H1 (cell line): ENCODE data around the gene SLC25A36. TPM values are rescaled to one million over a fixed set of nuclear protein-coding genes. Genes with fewer than 3 reads are reported as not detected.

Experiments
- CTCF ChIA-PET: fragments of 300-600 bp; sonication (Branson Sonifier 250); formaldehyde crosslinking; loops from one replicate; lab custom pipeline; 2021; ENCODE audit not compliant: partially characterized antibody; lab: Charles Lee
- POLR2A ChIA-PET: fragments of 300-600 bp; sonication (Branson Sonifier 250); formaldehyde crosslinking; loops from one replicate; lab custom pipeline; 2021; ENCODE audit warnings: inconsistent platforms; ENCODE audit not compliant: partially characterized antibody; lab: Charles Lee
- DNase-seq, 2 experiments: peaks; one replicate each; pipeline versions ENCODE4 v3.0.0 to v3.0.0-alpha.2; 2010 to 2022; ENCODE audit warnings: low spot score in 2 of 2, low read depth in 1 of 2, mixed read lengths in 1 of 2
- FAIRE-seq: peaks from 2 replicates; lab custom pipeline; 2011; peaks lifted over from hg19 to GRCh38; lab: Jason Lieb, UNC
- H2AFZ ChIP-seq: 2 replicates; pipeline ENCODE4 v1.8.1; 2012; ENCODE audit warnings: low read length, inconsistent platforms
- H2AK5ac ChIP-seq: 2 replicates; pipeline ENCODE4 v1.6.1; 2013; ENCODE audit warnings: low read depth, low read length
- H2BK120ac ChIP-seq: replicated peaks from 2 replicates; pipeline ENCODE3; 2013; ENCODE audit warnings: low read depth, low read length, inconsistent platforms
- H2BK12ac ChIP-seq: 2 replicates; pipeline ENCODE4 v1.6.1; 2013; ENCODE audit warnings: low read depth, low read length
- H2BK15ac ChIP-seq: 2 replicates; pipeline ENCODE4 v1.6.1; 2013; ENCODE audit warnings: low read length
- H2BK20ac ChIP-seq: 2 replicates; pipeline ENCODE4 v1.6.1; 2013; ENCODE audit warnings: low read length
- H2BK5ac ChIP-seq: 2 replicates; pipeline ENCODE4 v1.6.1; 2013; ENCODE audit warnings: low read depth, low read length
- H3K14ac ChIP-seq: 2 replicates; pipeline ENCODE4 v1.6.1; 2013; ENCODE audit warnings: inconsistent platforms; ENCODE audit not compliant: insufficient read length
- H3K18ac ChIP-seq: 2 replicates; pipeline ENCODE4 v1.6.1; 2013; ENCODE audit warnings: low read length; ENCODE audit errors: extremely low read depth
- H3K23ac ChIP-seq: 2 replicates; pipeline ENCODE4 v1.6.1; 2013; ENCODE audit warnings: inconsistent platforms; ENCODE audit not compliant: insufficient read length
- H3K23me2 ChIP-seq: 2 replicates; pipeline ENCODE4 v1.6.1; 2013; ENCODE audit warnings: low read depth, low read length
- H3K27ac ChIP-seq: 2 replicates; pipeline ENCODE4 v1.6.1; 2011; ENCODE audit warnings: low read depth, low read length, inconsistent platforms
- H3K27me3 ChIP-seq, 4 experiments: replicated peaks in 1 of 4; 1 replicate in 1 of 4; 2 replicates in 3 of 4; pipeline versions ENCODE4 v1.6.1 to v1.8.1; 2011 to 2013; ENCODE audit warnings: low read length in 3 of 4, mild to moderate bottlenecking in 3 of 4, inconsistent platforms in 2 of 4, mixed read lengths in 2 of 4, moderate library complexity in 1 of 4; ENCODE audit not compliant: control insufficient read depth in 3 of 4, insufficient read depth in 3 of 4; ENCODE audit errors: extremely low read depth in 1 of 4
- H3K36me3 ChIP-seq, 4 experiments: 2 replicates each; pipeline versions ENCODE4 v1.6.1 to v1.8.1; 2011 to 2013; ENCODE audit warnings: mild to moderate bottlenecking in 4 of 4, low read length in 3 of 4, moderate library complexity in 2 of 4, control low read depth in 1 of 4, inconsistent platforms in 1 of 4; ENCODE audit not compliant: insufficient read depth in 4 of 4, control insufficient read depth in 2 of 4
- H3K4ac ChIP-seq: replicated peaks from 2 replicates; pipeline ENCODE3; 2013; ENCODE audit warnings: low read length, low read depth, mixed read lengths, inconsistent platforms; ENCODE audit not compliant: insufficient read length
- H3K4me1 ChIP-seq, 4 experiments: replicated peaks in 1 of 4; 1 replicate in 1 of 4; 2 replicates in 3 of 4; pipeline versions ENCODE4 v1.6.1 to v1.8.1; 2011 to 2013; ENCODE audit warnings: low read length in 3 of 4, inconsistent platforms in 2 of 4, mixed read lengths in 1 of 4; ENCODE audit not compliant: insufficient read depth in 4 of 4, control insufficient read depth in 3 of 4
- H3K4me2 ChIP-seq, 2 experiments: 2 replicates each; pipeline versions ENCODE4 v1.6.1 to v1.8.1; 2011 to 2013; ENCODE audit warnings: low read depth in 2 of 2, low read length in 2 of 2, control low read depth in 1 of 2, inconsistent platforms in 1 of 2, mild to moderate bottlenecking in 1 of 2; ENCODE audit not compliant: insufficient read depth in 1 of 2
- H3K4me3 ChIP-seq, 4 experiments: fragments of 200-600, 300-600 bp in 1 of 4; sonication (generic), shearing (Covaris generic), sonication (Bioruptor Twin) in 1 of 4; 2 replicates each; pipeline versions ENCODE4 v1.5.1 to v1.8.1; 2011 to 2016; ENCODE audit warnings: low read length in 4 of 4, low read depth in 3 of 4, control low read depth in 2 of 4, inconsistent platforms in 2 of 4, mild to moderate bottlenecking in 2 of 4, mixed read lengths in 1 of 4, moderate library complexity in 1 of 4; ENCODE audit not compliant: insufficient read depth in 2 of 4; ENCODE audit errors: extremely low read depth in 1 of 4
- H3K56ac ChIP-seq: replicated peaks from 2 replicates; pipeline ENCODE3; 2013; ENCODE audit warnings: low read depth, mild to moderate bottlenecking, mixed read lengths, low read length, inconsistent platforms; ENCODE audit not compliant: insufficient read length
- H3K79me1 ChIP-seq: 2 replicates; pipeline ENCODE4 v1.6.1; 2013; ENCODE audit warnings: low read depth, low read length, control low read depth
- H3K79me2 ChIP-seq, 2 experiments: 2 replicates each; pipeline versions ENCODE4 v1.6.1 to v1.8.1; 2012 to 2013; ENCODE audit warnings: low read length in 2 of 2, mild to moderate bottlenecking in 2 of 2, inconsistent platforms in 1 of 2; ENCODE audit not compliant: insufficient read depth in 2 of 2, control insufficient read depth in 1 of 2
- H3K9ac ChIP-seq, 4 experiments: replicated peaks in 1 of 4; 1 replicate in 1 of 4; 2 replicates in 3 of 4; pipeline versions ENCODE4 v1.6.1 to v1.8.1; 2011 to 2013; ENCODE audit warnings: low read depth in 3 of 4, low read length in 3 of 4, control low read depth in 2 of 4, mild to moderate bottlenecking in 2 of 4, moderate library complexity in 2 of 4, inconsistent platforms in 1 of 4; ENCODE audit errors: extremely low read depth in 1 of 4
- H3K9me3 ChIP-seq, 2 experiments: 2 replicates each; pipeline versions ENCODE4 v1.6.1 to v1.8.1; 2012 to 2013; ENCODE audit warnings: mild to moderate bottlenecking in 2 of 2, moderate library complexity in 2 of 2, control low read depth in 1 of 2, inconsistent platforms in 1 of 2, low read depth in 1 of 2, low read length in 1 of 2, mixed read lengths in 1 of 2; ENCODE audit not compliant: insufficient read depth in 2 of 2
- H4K20me1 ChIP-seq, 2 experiments: replicated peaks in 1 of 2; 2 replicates each; pipeline versions ENCODE3 to v1.8.1; 2011 to 2013; ENCODE audit warnings: inconsistent platforms in 2 of 2, low read length in 2 of 2, mild to moderate bottlenecking in 1 of 2; ENCODE audit not compliant: insufficient read depth in 2 of 2, control insufficient read depth in 1 of 2
- H4K5ac ChIP-seq: 2 replicates; pipeline ENCODE4 v1.6.1; 2013; ENCODE audit warnings: low read length, low read depth, mixed read lengths, inconsistent platforms; ENCODE audit not compliant: insufficient read length
- H4K8ac ChIP-seq: 2 replicates; pipeline ENCODE4 v1.8.0; 2013; ENCODE audit warnings: mild to moderate bottlenecking, moderate library complexity, low read length, inconsistent platforms; ENCODE audit not compliant: insufficient read depth; ENCODE audit errors: extremely low read depth
- H4K91ac ChIP-seq: replicated peaks from 2 replicates; pipeline ENCODE3; 2013; ENCODE audit warnings: low read length, mixed read lengths, inconsistent platforms; ENCODE audit not compliant: insufficient read length
- GABPA ChIP-seq: IDR thresholded peaks from 2 replicates; pipeline ENCODE4 v1.6.1; 2011; ENCODE audit warnings: mild to moderate bottlenecking, low read length, moderate library complexity, borderline replicate concordance; ENCODE audit not compliant: insufficient read depth
- RBBP5 ChIP-seq: IDR thresholded peaks from 2 replicates; pipeline ENCODE4 v1.7.1; 2012; ENCODE audit warnings: low read depth, mild to moderate bottlenecking, inconsistent platforms, low read length, moderate library complexity, borderline replicate concordance
- TAF1 ChIP-seq: IDR thresholded peaks from 2 replicates; pipeline ENCODE4 v1.6.1; 2011; ENCODE audit warnings: mild to moderate bottlenecking, low read depth, low read length
- WGBS, 2 experiments: shearing (Covaris generic) in 1 of 2; methylation state at CpG; one replicate each; pipeline versions ENCODE4 v1.1.6 to v1.1.7; 2013 to 2015; ENCODE audit warnings: low lambda C conversion rate in 2 of 2, mixed read lengths in 2 of 2, inconsistent platforms in 1 of 2, low coverage in 1 of 2, missing lambda C conversion rate in 1 of 2; ENCODE audit not compliant: insufficient replicate concordance in 2 of 2, insufficient coverage in 1 of 2, insufficient read length in 1 of 2; ENCODE audit errors: extremely low coverage in 1 of 2, missing lambda C conversion rate in 1 of 2; 5-methylcytosine and 5-hydroxymethylcytosine counted together
- polyA plus RNA-seq, 7 experiments: library from polyadenylated mRNA; depleted of rRNA in 3 of 7; stranded (reverse) in 5 of 7; unstranded in 2 of 7; fragments of >200 nt in 5 of 7; fragments of 200-250 nt in 2 of 7; gene quantifications; 1 replicate in 5 of 7; 2 replicates in 1 of 7; 4 replicates in 1 of 7; pipeline versions ENCODE4 v1.2.1 to v1.2.3, GENCODE V29; 2011 to 2013; ENCODE audit warnings: missing spikeins in 2 of 7, mixed read lengths in 2 of 7
- total RNA-seq: library from RNA; stranded (reverse); fragmentation: NEBNext Ultra II Directional; extraction: Animal tissue kit (Norgen Biotek cat#: 25700); gene quantifications from 2 replicates; pipeline ENCODE4 v1.2.1, GENCODE V29; 2021

The SLC25A36 gene
- total and polyA plus RNA-seq, 2 of the 8 experiments (the other 6 are each of a cell fraction or from before 2014, with no cell fraction given) = 42.9 to 71.8 TPM

- H3K14ac ChIP-seq = no peak overlapping the region
- no peak overlapping the region for H3K56ac ChIP-seq
- H2BK12ac ChIP-seq = no peak overlapping the region
- no peak overlapping the region for H4K5ac ChIP-seq
- POLR2A ChIA-PET = interaction anchor here (0.6 to 1.9 kb wide), 3 partner anchors 9 to 305 kb away, joined by 3 to 6 read pairs (median 3); partner anchors contain the start of gene SLC25A36
- H3K36me3 ChIP-seq = no peaks in the 10 kb centered on the region
- H3K18ac ChIP-seq = no peak overlapping the region
- H3K9ac ChIP-seq = no peak overlapping the region
- H4K20me1 ChIP-seq = no peaks in the 10 kb centered on the region
- H3K4me1 ChIP-seq = no peaks in the 10 kb centered on the region
- peaks cover 0 to 1% (median 0%) of the 10 kb centered on the region in 4 experiments; a peak in 1 of 7 replicates for H3K27me3 ChIP-seq
- no peak overlapping the region for H2BK20ac ChIP-seq
- no peak overlapping the region for H3K4ac ChIP-seq
- H3K4me2 ChIP-seq = no peak overlapping the region
- H4K8ac ChIP-seq = no peak overlapping the region
- no peak overlapping the region for H2BK120ac ChIP-seq
- no peak overlapping the region for H2BK15ac ChIP-seq
- H2AK5ac ChIP-seq = no peak overlapping the region
- H2BK5ac ChIP-seq = no peak overlapping the region
- TF ChIP-seq RBBP5 (no peak), TAF1 (no peak), GABPA (no peak)
- H3K27ac ChIP-seq = no peak overlapping the region
- no peak for DNase-seq
- H3K79me1 ChIP-seq = no peaks in the 10 kb centered on the region
- H3K79me2 ChIP-seq = no peaks in the 10 kb centered on the region
- H4K91ac ChIP-seq = no peak overlapping the region
- H3K23ac ChIP-seq = no peak overlapping the region
- no peak for FAIRE-seq
- H3K4me3 ChIP-seq = no peak overlapping the region
- H3K23me2 ChIP-seq = peaks cover 2% of the 10 kb centered on the region; the same call in 1 of the 2 replicates
- H3K9me3 ChIP-seq = no peaks in the 10 kb centered on the region
- H2AFZ ChIP-seq = no peak overlapping the region
- CTCF ChIA-PET = interaction anchor here (1.0 to 5.7 kb wide), 2 partner anchors 10 to 16 kb away, joined by 3 to 26 read pairs; no protein-coding TSS in a partner anchor
- 90% methylated on average over 8 of the region's 8 CpGs; no CpG with 5 or more reads in 1 of the 2 experiments for WGBS, 2 experiments
These were observed 8.1 kb upstream of the SLC25A36 start for GRCh38 chr3:140933552-140933951.
